Endothelial cell of umbilical vein (primary cell): ENCODE data around the gene C1orf216. TPM values are rescaled to one million over a fixed set of nuclear protein-coding genes. Genes with fewer than 3 reads are reported as not detected.

Source experiments
- BruUV-seq: library from RNA; stranded (reverse); fragments of 400-500 nt; replicated peaks from 2 replicates; lab custom pipeline; 2021; lab: Mats Ljungman, UMichigan
- CTCF ChIA-PET: fragments of 300-600, 350-600 bp; sonication (Branson Sonifier 250); formaldehyde crosslinking; loops from one replicate; lab custom pipeline; 2021; ENCODE audit warnings: antibody characterized with exemption, inconsistent platforms; lab: Charles Lee
- POLR2A ChIA-PET: fragments of 300-600, 350-600 bp; sonication (Branson Sonifier 250); formaldehyde crosslinking; loops from one replicate; lab custom pipeline; 2021; ENCODE audit warnings: antibody characterized with exemption, inconsistent platforms; lab: Charles Lee
- DNase-seq: peaks from one replicate; pipeline ENCODE4 v3.0.0-alpha.2; 2011; ENCODE audit warnings: low read depth, low spot score
- FAIRE-seq: peaks from 2 replicates; lab custom pipeline; 2011; peaks lifted over from hg19 to GRCh38; lab: Jason Lieb, UNC
- H2AFZ ChIP-seq: 2 replicates; pipeline ENCODE4 v1.6.0; 2012; ENCODE audit warnings: low read depth, low read length, control low read depth, inconsistent platforms
- H3K27ac ChIP-seq: 2 replicates; pipeline ENCODE4 v1.5.1; 2011; ENCODE audit warnings: low read depth, mild to moderate bottlenecking, control low read depth, low read length, moderate library complexity; ENCODE audit not compliant: insufficient read depth
- H3K27me3 ChIP-seq, 2 experiments: 2 replicates each; pipeline versions ENCODE4 v1.6.0 to v1.6.1; 2011; ENCODE audit warnings: low read length in 2 of 2, mixed read lengths in 1 of 2; ENCODE audit not compliant: control insufficient read depth in 2 of 2, insufficient read depth in 2 of 2
- H3K36me3 ChIP-seq, 2 experiments: 2 replicates in 1 of 2; 3 replicates in 1 of 2; pipeline ENCODE4 v1.5.1; 2011; ENCODE audit warnings: low read length in 2 of 2, mild to moderate bottlenecking in 1 of 2, moderate library complexity in 1 of 2; ENCODE audit not compliant: control insufficient read depth in 2 of 2, insufficient read depth in 2 of 2; ENCODE audit errors: extremely low read depth in 1 of 2
- H3K4me1 ChIP-seq: 3 replicates; pipeline ENCODE4 v1.5.1; 2011; ENCODE audit warnings: mild to moderate bottlenecking, low read length; ENCODE audit not compliant: control insufficient read depth, insufficient read depth; ENCODE audit errors: extremely low read depth
- H3K4me2 ChIP-seq: 2 replicates; pipeline ENCODE4 v1.6.1; 2011; ENCODE audit warnings: low read length, control low read depth, mixed read lengths; ENCODE audit not compliant: insufficient read depth
- H3K4me3 ChIP-seq, 3 experiments: fragments of 200-600 bp in 1 of 3; sonication (generic), shearing (Covaris generic) in 1 of 3; replicated peaks in 1 of 3; 2 replicates each; pipeline ENCODE4 v1.5.1; 2011 to 2016; ENCODE audit warnings: control low read depth in 3 of 3, low read length in 3 of 3, mild to moderate bottlenecking in 2 of 3, inconsistent platforms in 1 of 3, low read depth in 1 of 3, moderate library complexity in 1 of 3; ENCODE audit not compliant: insufficient read depth in 1 of 3
- H3K79me2 ChIP-seq: 2 replicates; pipeline ENCODE4 v1.6.0; 2012; ENCODE audit warnings: low read length, inconsistent platforms; ENCODE audit not compliant: control insufficient read depth, insufficient read depth
- H3K9ac ChIP-seq: replicated peaks from 2 replicates; pipeline ENCODE3; 2011; ENCODE audit warnings: low read length, control low read depth; ENCODE audit not compliant: insufficient read depth; ENCODE audit errors: extremely low read depth
- H3K9me1 ChIP-seq: replicated peaks from 3 replicates; pipeline ENCODE4 v1.6.0; 2011; ENCODE audit warnings: mild to moderate bottlenecking, low read length; ENCODE audit not compliant: control insufficient read depth, insufficient read depth; ENCODE audit errors: extremely low read depth
- H3K9me3 ChIP-seq: replicated peaks from 2 replicates; pipeline ENCODE4 v1.5.1; 2012; ENCODE audit warnings: low read length, inconsistent platforms; ENCODE audit not compliant: control insufficient read depth, insufficient read depth
- H4K20me1 ChIP-seq: replicated peaks from 2 replicates; pipeline ENCODE3; 2011; ENCODE audit warnings: mild to moderate bottlenecking, low read length; ENCODE audit not compliant: control insufficient read depth, insufficient read depth; ENCODE audit errors: extremely low read depth
- EZH2 ChIP-seq: IDR thresholded peaks from 2 replicates; pipeline ENCODE4 v1.6.1; 2012; ENCODE audit warnings: borderline replicate concordance, low read depth, mild to moderate bottlenecking, moderate library complexity, low read length, inconsistent platforms; ENCODE audit not compliant: severe bottlenecking
- FOS ChIP-seq: IDR thresholded peaks from 2 replicates; pipeline ENCODE4 v1.6.1; 2011; ENCODE audit warnings: mild to moderate bottlenecking, low read length, moderate library complexity, borderline replicate concordance; ENCODE audit not compliant: insufficient read depth
- GATA2 ChIP-seq: IDR thresholded peaks from 2 replicates; pipeline ENCODE4 v1.7.0; 2011; ENCODE audit warnings: low read depth, mild to moderate bottlenecking, moderate library complexity, mixed read lengths, low read length; ENCODE audit not compliant: insufficient read length, insufficient read depth
- JUN ChIP-seq: IDR thresholded peaks from 2 replicates; pipeline ENCODE4 v1.6.1; 2011; ENCODE audit warnings: borderline replicate concordance, low read depth; ENCODE audit not compliant: insufficient read length, insufficient read depth
- MAX ChIP-seq: IDR thresholded peaks from 2 replicates; pipeline ENCODE4 v1.6.1; 2011; ENCODE audit not compliant: insufficient read depth, insufficient read length
- MYC ChIP-seq: IDR thresholded peaks from one replicate; pipeline ENCODE4 v1.6.1; 2011; ENCODE audit warnings: mild to moderate bottlenecking, low read depth, low read length
- POLR2A ChIP-seq: IDR thresholded peaks from 2 replicates; pipeline ENCODE4 v1.6.1; 2012; ENCODE audit warnings: low read depth, mild to moderate bottlenecking, control low read depth, low read length
- POLR2AphosphoS5 ChIP-seq: IDR thresholded peaks from 2 replicates; pipeline ENCODE4 v1.6.1; 2012; ENCODE audit warnings: low read depth, mild to moderate bottlenecking, control low read depth, low read length, moderate library complexity; ENCODE audit not compliant: insufficient read depth
- dilution Hi-C: fragments of 300-500 bp; cut with MboI; formaldehyde crosslinking; loops from one replicate; pipeline ENCODE4 v1.15.0; 2019; ENCODE audit warnings: low sequenced_read_pairs; ENCODE audit not compliant: extremely low pct_ligation_motif_present
- intact Hi-C: fragments of 100-400 bp; cut with micrococcal nuclease; formaldehyde crosslinking; loops from one replicate; pipeline ENCODE4 v1.10.0; 2022
- polyA plus RNA-seq, 4 experiments: library from polyadenylated mRNA; depleted of rRNA in 3 of 4; stranded (reverse) in 3 of 4; unstranded in 1 of 4; fragments of >200 nt; gene quantifications; 2 replicates each; pipeline versions ENCODE4 v1.2.1 to v1.2.3, GENCODE V29; 2011 to 2012; ENCODE audit warnings: missing spikeins in 1 of 4
- total RNA-seq: library from RNA; stranded (reverse); gene quantifications from 2 replicates; pipeline ENCODE4 v1.2.3, GENCODE V29; 2021
- TF ChIP-seq, protein P1 (sequence below), 2 donors: IDR thresholded peaks; 1 replicate in 1 of 2; 2 replicates in 1 of 2; pipeline ENCODE4 v1.5.1; 2011; ENCODE audit warnings: low read length in 2 of 2, mild to moderate bottlenecking in 2 of 2, moderate library complexity in 2 of 2, control low read depth in 1 of 2, inconsistent platforms in 1 of 2, low read depth in 1 of 2; ENCODE audit not compliant: insufficient read depth in 1 of 2; ENCODE audit errors: extremely low read depth in 1 of 2

C1orf216 gene
- total and polyA plus RNA-seq, 2 donors (not counting 3 experiments of a cell fraction or from before 2014, with no cell fraction given): 13.3 to 15.3 TPM

DNA sequence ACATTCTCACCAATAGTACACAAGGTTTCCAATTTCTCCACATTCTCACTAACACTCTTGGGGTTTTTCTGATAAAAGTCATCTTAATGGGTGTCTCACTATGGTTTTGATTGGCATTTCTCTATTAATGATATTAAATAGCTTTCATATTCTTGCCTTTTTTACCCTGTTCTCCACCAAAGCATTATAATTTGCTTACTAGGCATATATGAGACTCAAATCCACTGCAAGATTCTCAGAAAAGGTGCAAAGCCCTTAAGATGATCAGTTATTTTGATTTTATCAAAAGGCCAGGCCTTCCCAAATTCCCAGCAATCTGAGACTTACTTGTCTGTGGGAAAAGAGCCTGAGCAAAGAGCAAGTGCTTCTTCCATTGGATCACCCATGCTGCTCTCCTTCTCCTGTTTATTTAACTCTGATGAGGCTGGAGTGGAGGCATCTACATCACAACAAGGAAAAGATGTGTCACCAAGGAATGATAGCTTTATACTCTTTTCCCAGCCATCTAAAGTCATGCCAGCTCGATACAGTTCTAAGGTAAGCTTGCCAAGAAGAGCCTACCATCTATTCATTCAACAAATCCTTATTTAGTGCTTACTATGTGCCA is 26.5 kb upstream of the C1orf216 start:
- no peak overlapping the region for H3K27ac ChIP-seq
- H3K27me3 ChIP-seq: no peaks in the 10 kb centered on the region
- no peak for DNase-seq
- ChIA-PET POLR2A (no interaction called here), CTCF (interaction anchor here (0.8 to 1.8 kb wide), 4 partner anchors 11 to 30 kb away, joined by 3 to 4 read pairs (median 4); no protein-coding TSS in a partner anchor)
- no peaks in the 10 kb centered on the region for H3K4me1 ChIP-seq
- dilution Hi-C loops: loop anchor here (25.0 kb wide), 1 partner anchor 108 kb away; the partner anchor contains the start of gene PSMB2
- no peak overlapping the region for H3K9ac ChIP-seq
- H2AFZ ChIP-seq: no peak overlapping the region
- no peaks in the 10 kb centered on the region for H3K9me3 ChIP-seq
- intact Hi-C loops: no loop called here
- no peak overlapping the region for H3K4me3 ChIP-seq
- TF ChIP-seq POLR2A (no peak), FOS (no peak), GATA2 (no peak), EZH2 (no peak), MYC (no peak), MAX (no peak), POLR2AphosphoS5 (no peak), JUN (no peak)
- TF ChIP-seq, protein P1, sequence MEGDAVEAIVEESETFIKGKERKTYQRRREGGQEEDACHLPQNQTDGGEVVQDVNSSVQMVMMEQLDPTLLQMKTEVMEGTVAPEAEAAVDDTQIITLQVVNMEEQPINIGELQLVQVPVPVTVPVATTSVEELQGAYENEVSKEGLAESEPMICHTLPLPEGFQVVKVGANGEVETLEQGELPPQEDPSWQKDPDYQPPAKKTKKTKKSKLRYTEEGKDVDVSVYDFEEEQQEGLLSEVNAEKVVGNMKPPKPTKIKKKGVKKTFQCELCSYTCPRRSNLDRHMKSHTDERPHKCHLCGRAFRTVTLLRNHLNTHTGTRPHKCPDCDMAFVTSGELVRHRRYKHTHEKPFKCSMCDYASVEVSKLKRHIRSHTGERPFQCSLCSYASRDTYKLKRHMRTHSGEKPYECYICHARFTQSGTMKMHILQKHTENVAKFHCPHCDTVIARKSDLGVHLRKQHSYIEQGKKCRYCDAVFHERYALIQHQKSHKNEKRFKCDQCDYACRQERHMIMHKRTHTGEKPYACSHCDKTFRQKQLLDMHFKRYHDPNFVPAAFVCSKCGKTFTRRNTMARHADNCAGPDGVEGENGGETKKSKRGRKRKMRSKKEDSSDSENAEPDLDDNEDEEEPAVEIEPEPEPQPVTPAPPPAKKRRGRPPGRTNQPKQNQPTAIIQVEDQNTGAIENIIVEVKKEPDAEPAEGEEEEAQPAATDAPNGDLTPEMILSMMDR (IDR thresholded peaks at IDR 0.05; ENCODE audit: extremely low read depth in 1 of 2, insufficient read depth in 1 of 2, low read depth in 1 of 2, low read length in 2 of 2): no peak
- H4K20me1 ChIP-seq: no peaks in the 10 kb centered on the region
- H3K9me1 ChIP-seq: no peaks in the 10 kb centered on the region
- peaks cover 0 to 11% of the 10 kb centered on the region in 2 experiments for H3K36me3 ChIP-seq
- H3K4me2 ChIP-seq: no peak overlapping the region
- H3K79me2 ChIP-seq: no peaks in the 10 kb centered on the region
- no peak for FAIRE-seq
- no TSS peak for BruUV-seq
